ENCODE results near the gene DPH1. TPM values are rescaled to one million over a fixed set of nuclear protein-coding genes. Genes with fewer than 3 reads are reported as not detected.

The DPH1 gene
- polyA plus RNA-seq, 2 of the 4 experiments (the other 2 are of a cell fraction), result 25.5 to 33.6 TPM

DNA sequence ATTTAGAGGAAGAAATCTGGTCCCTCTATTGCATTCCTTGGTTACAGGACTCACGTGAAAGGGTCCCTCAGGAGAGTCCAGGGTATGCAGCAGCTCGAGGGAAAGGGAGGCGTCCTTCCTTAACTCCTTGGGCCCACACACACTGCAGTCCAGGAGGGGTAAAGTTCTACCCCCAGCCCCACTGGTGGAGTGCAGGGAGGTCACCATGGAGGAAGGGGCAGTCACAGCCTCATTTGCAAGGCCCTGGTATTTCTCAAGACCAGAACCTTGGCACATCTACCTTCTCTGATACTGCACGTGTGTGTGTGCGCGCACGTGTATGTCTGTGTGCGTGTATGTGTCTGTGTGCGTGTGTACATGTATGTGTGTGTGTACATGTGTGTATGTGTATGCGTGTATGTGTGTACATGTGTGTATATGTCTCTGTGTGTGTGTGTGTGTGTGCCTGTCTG lies 36.0 kb downstream of the DPH1 start:
- no peak overlapping the region for H3K4me2 ChIP-seq
- CTCF ChIA-PET, result interaction anchor here (0.8 to 16.6 kb wide), 12 partner anchors 9 to 216 kb away, joined by 3 to 217 read pairs (median 5); partner anchors contain the start of gene HIC1

GRCh38 chr17:2067048-2067561 lies 37.2 kb downstream of the DPH1 start:
- Histone ChIP-seq H3K4me2 (no peak overlapping the region), H3K9me3 (no peaks in the 10 kb centered on the region), H3K4me3 (no peak overlapping the region), H3K27ac (no peak overlapping the region), H3K4me1 (no peaks in the 10 kb centered on the region)
- DNase-seq (ENCODE audit: low read depth in 1 of 2, low spot score in 1 of 2) (no peak), ATAC-seq (no peak), FAIRE-seq (no peak)
- TF ChIP-seq RNF2 (IDR thresholded peaks at IDR 0.05; ENCODE audit: borderline replicate concordance, low read depth), result no peak
- TF ChIP-seq, protein P1, sequence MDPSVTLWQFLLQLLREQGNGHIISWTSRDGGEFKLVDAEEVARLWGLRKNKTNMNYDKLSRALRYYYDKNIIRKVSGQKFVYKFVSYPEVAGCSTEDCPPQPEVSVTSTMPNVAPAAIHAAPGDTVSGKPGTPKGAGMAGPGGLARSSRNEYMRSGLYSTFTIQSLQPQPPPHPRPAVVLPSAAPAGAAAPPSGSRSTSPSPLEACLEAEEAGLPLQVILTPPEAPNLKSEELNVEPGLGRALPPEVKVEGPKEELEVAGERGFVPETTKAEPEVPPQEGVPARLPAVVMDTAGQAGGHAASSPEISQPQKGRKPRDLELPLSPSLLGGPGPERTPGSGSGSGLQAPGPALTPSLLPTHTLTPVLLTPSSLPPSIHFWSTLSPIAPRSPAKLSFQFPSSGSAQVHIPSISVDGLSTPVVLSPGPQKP (IDR thresholded peaks at IDR 0.05; ENCODE audit: low read depth, low read length), result no peak
- TF ChIP-seq, protein P2, sequence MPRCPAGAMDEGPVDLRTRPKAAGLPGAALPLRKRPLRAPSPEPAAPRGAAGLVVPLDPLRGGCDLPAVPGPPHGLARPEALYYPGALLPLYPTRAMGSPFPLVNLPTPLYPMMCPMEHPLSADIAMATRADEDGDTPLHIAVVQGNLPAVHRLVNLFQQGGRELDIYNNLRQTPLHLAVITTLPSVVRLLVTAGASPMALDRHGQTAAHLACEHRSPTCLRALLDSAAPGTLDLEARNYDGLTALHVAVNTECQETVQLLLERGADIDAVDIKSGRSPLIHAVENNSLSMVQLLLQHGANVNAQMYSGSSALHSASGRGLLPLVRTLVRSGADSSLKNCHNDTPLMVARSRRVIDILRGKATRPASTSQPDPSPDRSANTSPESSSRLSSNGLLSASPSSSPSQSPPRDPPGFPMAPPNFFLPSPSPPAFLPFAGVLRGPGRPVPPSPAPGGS (IDR thresholded peaks at IDR 0.05), result no peak
- TF ChIP-seq TP53 (CRISPR knock-in tag; IDR thresholded peaks at IDR 0.05), result no peak
- no peak for TF ChIP-seq ZSCAN20 (CRISPR knock-in tag; IDR thresholded peaks at IDR 0.05)
- TF ChIP-seq, protein P3, sequence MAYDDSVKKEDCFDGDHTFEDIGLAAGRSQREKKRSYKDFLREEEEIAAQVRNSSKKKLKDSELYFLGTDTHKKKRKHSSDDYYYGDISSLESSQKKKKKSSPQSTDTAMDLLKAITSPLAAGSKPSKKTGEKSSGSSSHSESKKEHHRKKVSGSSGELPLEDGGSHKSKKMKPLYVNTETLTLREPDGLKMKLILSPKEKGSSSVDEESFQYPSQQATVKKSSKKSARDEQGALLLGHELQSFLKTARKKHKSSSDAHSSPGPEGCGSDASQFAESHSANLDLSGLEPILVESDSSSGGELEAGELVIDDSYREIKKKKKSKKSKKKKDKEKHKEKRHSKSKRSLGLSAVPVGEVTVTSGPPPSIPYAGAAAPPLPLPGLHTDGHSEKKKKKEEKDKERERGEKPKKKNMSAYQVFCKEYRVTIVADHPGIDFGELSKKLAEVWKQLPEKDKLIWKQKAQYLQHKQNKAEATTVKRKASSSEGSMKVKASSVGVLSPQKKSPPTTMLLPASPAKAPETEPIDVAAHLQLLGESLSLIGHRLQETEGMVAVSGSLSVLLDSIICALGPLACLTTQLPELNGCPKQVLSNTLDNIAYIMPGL (CRISPR knock-in tag; IDR thresholded peaks at IDR 0.05; ENCODE audit: borderline replicate concordance), result no peak
- no peak for TF ChIP-seq MAX (IDR thresholded peaks at IDR 0.05)
- POLR2A ChIA-PET, result no interaction called here
- CTCF ChIA-PET, result interaction anchor here (0.9 to 16.6 kb wide), 6 partner anchors 10 to 182 kb away, joined by 3 to 217 read pairs (median 5); partner anchors contain the start of gene HIC1
- 92% methylated on average over 14 of the region's 14 CpGs for WGBS (ENCODE audit: missing lambda C conversion rate)

More for the DNA sequence above, 36.0 kb downstream of the DPH1 start:
- 85% methylated on average over 10 of the region's 10 CpGs for WGBS (ENCODE audit: missing lambda C conversion rate)
- no peak overlapping the region for H3K27ac ChIP-seq
- POLR2A ChIA-PET, result no interaction called here
- no peaks in the 10 kb centered on the region for H3K9me3 ChIP-seq
- TF ChIP-seq EHF (CRISPR knock-in tag; IDR thresholded peaks at IDR 0.05), result no peak
- no peak for TF ChIP-seq ZNF302 (CRISPR knock-in tag; IDR thresholded peaks at IDR 0.05)
- TF ChIP-seq RCOR1 (IDR thresholded peaks at IDR 0.05; ENCODE audit: low read depth, low read length), result no peak
- TF ChIP-seq HDAC2 (IDR thresholded peaks at IDR 0.05), result no peak
- no peak for TF ChIP-seq NFE2L2 (conservative IDR thresholded peaks at IDR 0.05; ENCODE audit: low read length)
- TF ChIP-seq ZC3H11A (IDR thresholded peaks at IDR 0.05), result no peak
- no peak for TF ChIP-seq ZSCAN20 (CRISPR knock-in tag; IDR thresholded peaks at IDR 0.05)
- no peak for TF ChIP-seq EP300 (IDR thresholded peaks at IDR 0.05)
- FAIRE-seq (no peak), DNase-seq (ENCODE audit: low read depth in 1 of 2, low spot score in 1 of 2) (no peak), ATAC-seq (no peak)
- no peak overlapping the region for H3K4me3 ChIP-seq
- no peaks in the 10 kb centered on the region for H3K4me1 ChIP-seq

DNA sequence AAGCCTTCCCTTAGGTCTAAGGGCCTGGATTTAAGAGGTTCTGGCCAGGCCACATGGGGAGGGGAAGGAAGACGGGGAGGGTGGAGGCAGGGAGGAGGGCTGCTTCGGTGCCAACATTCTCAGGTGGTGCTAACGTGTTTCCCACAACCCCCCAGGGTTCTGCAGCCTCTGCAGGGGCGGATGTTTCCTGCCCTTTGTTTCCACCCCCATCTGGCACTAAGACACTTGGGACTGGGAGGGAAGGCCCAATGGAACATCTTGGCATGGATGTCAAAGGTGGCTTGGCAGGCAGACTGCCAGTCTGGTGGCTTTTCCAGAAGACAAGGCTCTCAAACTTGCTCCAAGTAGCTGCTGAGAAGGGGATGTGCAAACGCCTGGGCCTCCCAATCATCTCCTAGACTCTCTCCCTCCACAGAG lies 37.7 kb downstream of the DPH1 start:
- ATAC-seq (no peak), DNase-seq (ENCODE audit: low read depth in 1 of 2, low spot score in 1 of 2) (no peak), FAIRE-seq (no peak)
- 80% methylated on average over 5 of the region's 5 CpGs for WGBS (ENCODE audit: missing lambda C conversion rate)
- Histone ChIP-seq H3K4me3 (no peak overlapping the region), H3K4me2 (no peak overlapping the region), H3K4me1 (no peaks in the 10 kb centered on the region), H3K9me3 (no peaks in the 10 kb centered on the region), H3K27ac (no peak overlapping the region)
- ChIA-PET POLR2A (no interaction called here), CTCF (interaction anchor here (0.8 to 16.6 kb wide), 6 partner anchors 10 to 181 kb away, joined by 3 to 217 read pairs (median 5); partner anchors contain the start of gene HIC1)
- no peak for TF ChIP-seq RFX5 (IDR thresholded peaks at IDR 0.05)
- TF ChIP-seq MAFK (IDR thresholded peaks at IDR 0.05; ENCODE audit: partially characterized antibody), result no peak
- TF ChIP-seq BHLHE40 (IDR thresholded peaks at IDR 0.05; ENCODE audit: low read depth, low read length), result no peak
- TF ChIP-seq HDAC2 (IDR thresholded peaks at IDR 0.05), result no peak
- TF ChIP-seq EHF (CRISPR knock-in tag; IDR thresholded peaks at IDR 0.05), result no peak
- no peak for TF ChIP-seq EP300 (IDR thresholded peaks at IDR 0.05)
- TF ChIP-seq MAX (IDR thresholded peaks at IDR 0.05), result no peak
- no peak for TF ChIP-seq HOXA7 (CRISPR knock-in tag; IDR thresholded peaks at IDR 0.05)
- TF ChIP-seq HOXB13 (CRISPR knock-in tag; IDR thresholded peaks at IDR 0.05; ENCODE audit: low read depth), result no peak

All from A549 (cell line).